ENCODE data around the gene MTCL3.

Gene MTCL3

GRCh38 chr6:127458817-127459216, 60.3 kb downstream of the MTCL3 start:
- DNase-seq: no peak
- no CpG with 5 or more reads among the region's 4 CpGs for WGBS (ENCODE audit: insufficient coverage, low lambda C conversion rate)
- H3K36me3 ChIP-seq (ENCODE audit: control insufficient read depth, insufficient read depth, low read length): no peaks in the 10 kb centered on the region
- peak overlapping the region; percentile 37 for H3K4me3 ChIP-seq (ENCODE audit: low read length)
- H3K27ac ChIP-seq (ENCODE audit: low read length): peak overlapping the region; percentile 62
- no peaks in the 10 kb centered on the region for H3K27me3 ChIP-seq (ENCODE audit: control insufficient read depth, insufficient read depth, low read length)
- H3K9me3 ChIP-seq (ENCODE audit: control insufficient read depth, low read depth, low read length): no peaks in the 10 kb centered on the region
- H3K4me1 ChIP-seq (ENCODE audit: control insufficient read depth, insufficient read depth, low read length): no peaks in the 10 kb centered on the region

DNA sequence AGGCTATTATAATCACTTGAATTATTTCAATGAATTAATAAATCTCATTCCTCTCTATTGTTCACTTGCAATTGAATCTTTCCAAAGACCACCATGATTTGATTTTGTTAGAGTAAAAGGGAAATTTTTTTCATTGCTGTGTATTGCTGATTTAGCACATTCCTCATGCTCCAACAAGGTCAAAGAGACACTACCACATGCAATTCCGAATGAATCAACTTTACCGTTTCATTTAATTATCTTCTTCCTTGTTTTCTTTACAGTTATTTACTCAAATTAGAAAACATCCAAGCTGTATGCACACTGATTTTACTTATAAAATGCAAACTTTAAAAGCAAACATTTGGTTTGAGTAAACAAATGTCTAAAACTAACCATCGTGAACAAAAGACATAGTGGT, 60.9 kb downstream of the MTCL3 start:
- Histone ChIP-seq H3K36me3 (ENCODE audit: control insufficient read depth, insufficient read depth, low read length) (no peaks in the 10 kb centered on the region), H3K27me3 (ENCODE audit: control insufficient read depth, insufficient read depth, low read length) (no peaks in the 10 kb centered on the region), H3K4me1 (ENCODE audit: control insufficient read depth, insufficient read depth, low read length) (no peaks in the 10 kb centered on the region), H3K4me3 (ENCODE audit: low read length) (peak overlapping the region; percentile 16), H3K27ac (ENCODE audit: low read length) (no peak overlapping the region), H3K9me3 (ENCODE audit: control insufficient read depth, low read depth, low read length) (no peaks in the 10 kb centered on the region)
- 24% methylated on average over 2 of the region's 3 CpGs for WGBS (ENCODE audit: insufficient coverage, low lambda C conversion rate)
- DNase-seq: no peak

DNA sequence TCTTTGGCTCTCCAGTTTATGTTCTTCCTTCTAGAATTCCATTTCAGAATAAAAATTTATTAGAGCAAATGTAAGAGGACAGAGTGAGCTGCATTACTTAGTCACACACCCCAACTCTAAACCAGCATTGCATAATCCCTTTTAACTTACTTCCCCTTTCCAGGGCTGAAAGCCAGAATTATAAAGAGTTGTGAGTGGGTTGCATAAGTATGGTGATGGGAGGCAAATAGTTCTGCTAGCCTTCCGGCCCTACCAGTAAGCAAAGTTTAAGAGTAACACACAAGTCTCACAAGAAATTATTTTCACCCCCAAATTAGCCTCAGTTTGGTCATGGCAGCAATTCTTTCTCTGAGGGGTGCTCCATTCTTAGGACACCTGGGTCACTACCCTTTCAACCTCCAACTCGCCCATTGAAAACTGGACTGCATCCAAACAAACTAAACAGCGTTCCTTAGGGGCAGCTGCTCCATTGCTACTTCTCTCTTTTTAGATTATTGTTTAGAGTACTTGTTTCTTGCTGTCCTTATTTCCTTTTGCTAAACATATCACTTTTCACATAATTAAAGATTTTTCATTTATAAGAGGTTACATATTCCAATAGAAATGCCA, 61.6 kb downstream of the MTCL3 start:
- Histone ChIP-seq H3K4me3 (ENCODE audit: low read length) (no peak overlapping the region), H3K27ac (ENCODE audit: low read length) (no peak overlapping the region), H3K27me3 (ENCODE audit: control insufficient read depth, insufficient read depth, low read length) (no peaks in the 10 kb centered on the region), H3K36me3 (ENCODE audit: control insufficient read depth, insufficient read depth, low read length) (no peaks in the 10 kb centered on the region), H3K4me1 (ENCODE audit: control insufficient read depth, insufficient read depth, low read length) (no peaks in the 10 kb centered on the region), H3K9me3 (ENCODE audit: control insufficient read depth, low read depth, low read length) (no peaks in the 10 kb centered on the region)
- no peak for DNase-seq
- WGBS (ENCODE audit: insufficient coverage, low lambda C conversion rate): no CpG with 5 or more reads among the region's 3 CpGs

DNA sequence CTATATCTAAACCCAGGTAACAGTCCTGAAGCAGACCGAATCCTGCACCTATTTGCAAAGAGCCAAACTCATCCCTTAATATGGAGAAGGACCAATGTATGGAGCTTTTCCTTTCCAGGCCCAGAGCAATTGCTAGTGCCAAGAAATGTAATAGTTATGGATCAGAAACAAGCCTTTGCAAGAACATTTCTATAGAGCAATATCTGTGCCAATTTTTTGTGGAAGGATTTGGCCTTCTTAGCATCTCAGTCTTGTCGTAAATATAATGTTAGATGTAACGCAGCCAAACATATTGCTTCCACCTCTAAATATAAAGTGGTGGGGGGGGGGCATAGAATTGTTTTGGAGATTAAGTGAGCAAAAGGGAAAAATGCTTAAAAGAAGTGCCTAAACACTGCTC, 62.7 kb downstream of the MTCL3 start:
- WGBS (ENCODE audit: insufficient coverage, low lambda C conversion rate): 80% methylated on average over 2 of the region's 3 CpGs
- Histone ChIP-seq H3K36me3 (ENCODE audit: control insufficient read depth, insufficient read depth, low read length) (no peaks in the 10 kb centered on the region), H3K27me3 (ENCODE audit: control insufficient read depth, insufficient read depth, low read length) (no peaks in the 10 kb centered on the region), H3K27ac (ENCODE audit: low read length) (no peak overlapping the region), H3K4me3 (ENCODE audit: low read length) (no peak overlapping the region), H3K4me1 (ENCODE audit: control insufficient read depth, insufficient read depth, low read length) (no peaks in the 10 kb centered on the region), H3K9me3 (ENCODE audit: control insufficient read depth, low read depth, low read length) (no peaks in the 10 kb centered on the region)
- DNase-seq: no peak

DNA sequence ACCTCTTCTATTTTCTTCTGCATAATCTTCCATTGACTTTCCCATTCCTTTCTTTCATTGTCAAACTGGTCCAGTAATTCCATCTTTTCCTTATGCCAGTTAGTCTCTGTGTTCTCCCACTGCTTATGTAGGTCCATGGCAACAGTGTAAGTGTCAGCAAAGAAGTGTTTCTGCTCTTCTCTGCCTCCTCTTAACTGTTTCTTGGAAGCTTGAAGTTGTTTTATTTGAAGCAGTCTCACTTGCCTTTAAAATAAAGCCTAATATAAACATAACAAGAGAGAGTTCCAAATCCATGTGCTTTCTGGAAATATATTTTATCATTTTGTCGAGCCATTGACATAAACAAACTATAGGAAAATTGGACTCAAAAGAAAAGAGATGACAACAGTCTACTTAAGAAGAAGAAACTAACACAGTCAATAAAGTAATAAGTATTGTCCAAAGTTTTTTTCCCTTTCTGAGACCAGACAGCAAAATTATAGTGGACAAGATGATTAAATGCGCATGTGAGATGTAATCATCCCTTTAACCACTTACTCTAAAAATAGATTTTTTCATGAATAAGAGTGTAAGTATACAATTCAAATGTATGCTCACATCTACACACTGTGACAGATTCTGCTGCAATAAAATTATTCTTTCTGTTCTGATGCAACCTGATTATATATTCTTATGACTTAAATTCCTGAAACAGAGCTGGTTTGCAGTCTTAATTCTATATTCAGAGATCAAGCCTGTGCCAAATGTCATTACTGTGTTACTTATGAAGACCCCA, 65.1 kb downstream of the MTCL3 start:
- H3K27ac ChIP-seq (ENCODE audit: low read length): no peak overlapping the region
- DNase-seq: peak in 1 of 2 donors; percentile 11
- H3K4me3 ChIP-seq (ENCODE audit: low read length): no peak overlapping the region
- H3K9me3 ChIP-seq (ENCODE audit: control insufficient read depth, low read depth, low read length): no peaks in the 10 kb centered on the region
- H3K27me3 ChIP-seq (ENCODE audit: control insufficient read depth, insufficient read depth, low read length): no peaks in the 10 kb centered on the region
- H3K4me1 ChIP-seq (ENCODE audit: control insufficient read depth, insufficient read depth, low read length): no peaks in the 10 kb centered on the region
- H3K36me3 ChIP-seq (ENCODE audit: control insufficient read depth, insufficient read depth, low read length): no peaks in the 10 kb centered on the region
- WGBS (ENCODE audit: insufficient coverage, low lambda C conversion rate): 71% methylated on average over 1 of the region's 2 CpGs

- Histone ChIP-seq H3K36me3 (ENCODE audit: control insufficient read depth, insufficient read depth, low read length) (no peaks in the 10 kb centered on the region), H3K27me3 (ENCODE audit: control insufficient read depth, insufficient read depth, low read length) (no peaks in the 10 kb centered on the region), H3K4me1 (ENCODE audit: control insufficient read depth, insufficient read depth, low read length) (no peaks in the 10 kb centered on the region), H3K4me3 (ENCODE audit: low read length) (no peak overlapping the region), H3K27ac (ENCODE audit: low read length) (no peak overlapping the region), H3K9me3 (ENCODE audit: control insufficient read depth, low read depth, low read length) (no peaks in the 10 kb centered on the region)
- no peak for DNase-seq
Observed at GRCh38 chr6:127452803-127453202, 66.3 kb downstream of the MTCL3 start.

- Histone ChIP-seq H3K4me1 (ENCODE audit: control insufficient read depth, insufficient read depth, low read length) (no peaks in the 10 kb centered on the region), H3K4me3 (ENCODE audit: low read length) (no peak overlapping the region), H3K36me3 (ENCODE audit: control insufficient read depth, insufficient read depth, low read length) (no peaks in the 10 kb centered on the region), H3K27ac (ENCODE audit: low read length) (no peak overlapping the region), H3K9me3 (ENCODE audit: control insufficient read depth, low read depth, low read length) (no peaks in the 10 kb centered on the region), H3K27me3 (ENCODE audit: control insufficient read depth, insufficient read depth, low read length) (no peaks in the 10 kb centered on the region)
- WGBS (ENCODE audit: insufficient coverage, low lambda C conversion rate): no CpG with 5 or more reads among the region's 3 CpGs
- no peak for DNase-seq
Observed at GRCh38 chr6:127451388-127451787, 67.7 kb downstream of the MTCL3 start.

- H3K4me3 ChIP-seq (ENCODE audit: low read length): no peak overlapping the region
- no peak overlapping the region for H3K27ac ChIP-seq (ENCODE audit: low read length)
- no peaks in the 10 kb centered on the region for H3K36me3 ChIP-seq (ENCODE audit: control insufficient read depth, insufficient read depth, low read length)
- H3K4me1 ChIP-seq (ENCODE audit: control insufficient read depth, insufficient read depth, low read length): no peaks in the 10 kb centered on the region
- H3K27me3 ChIP-seq (ENCODE audit: control insufficient read depth, insufficient read depth, low read length): no peaks in the 10 kb centered on the region
- DNase-seq: no peak
- no peaks in the 10 kb centered on the region for H3K9me3 ChIP-seq (ENCODE audit: control insufficient read depth, low read depth, low read length)
Observed at GRCh38 chr6:127447780-127448179, 71.4 kb downstream of the MTCL3 start.

- WGBS (ENCODE audit: insufficient coverage, low lambda C conversion rate): 88% methylated on average over 1 of the region's 7 CpGs
- DNase-seq: no peak
- Histone ChIP-seq H3K27ac (ENCODE audit: low read length) (no peak overlapping the region), H3K4me1 (ENCODE audit: control insufficient read depth, insufficient read depth, low read length) (no peaks in the 10 kb centered on the region), H3K4me3 (ENCODE audit: low read length) (no peak overlapping the region), H3K36me3 (ENCODE audit: control insufficient read depth, insufficient read depth, low read length) (no peaks in the 10 kb centered on the region), H3K27me3 (ENCODE audit: control insufficient read depth, insufficient read depth, low read length) (no peaks in the 10 kb centered on the region), H3K9me3 (ENCODE audit: control insufficient read depth, low read depth, low read length) (no peaks in the 10 kb centered on the region)
Observed at GRCh38 chr6:127446356-127446755, 72.8 kb downstream of the MTCL3 start.

DNA sequence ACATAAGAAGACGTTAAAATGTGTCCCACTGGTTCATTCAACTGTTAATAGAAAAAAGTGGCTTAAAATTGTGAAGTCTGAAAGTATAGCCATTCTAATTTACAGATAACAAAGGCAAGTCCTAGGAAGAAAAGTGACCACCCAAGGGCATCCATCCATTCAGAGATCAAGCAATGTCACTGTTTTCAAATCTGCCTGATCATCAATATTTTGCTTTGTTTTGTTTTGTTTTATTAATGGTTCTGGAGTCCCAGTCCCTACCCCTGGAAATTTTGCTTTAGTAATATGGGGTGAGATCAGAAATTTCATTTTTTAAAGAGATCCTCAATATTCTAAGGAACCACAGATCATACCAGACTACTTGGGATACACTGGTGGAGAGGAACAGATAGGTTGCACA, 77.3 kb downstream of the MTCL3 start:
- no peak for DNase-seq
- WGBS (ENCODE audit: insufficient coverage, low lambda C conversion rate): no CpG with 5 or more reads among the region's 1 CpG
- H3K36me3 ChIP-seq (ENCODE audit: control insufficient read depth, insufficient read depth, low read length): no peaks in the 10 kb centered on the region
- no peak overlapping the region for H3K4me3 ChIP-seq (ENCODE audit: low read length)
- no peaks in the 10 kb centered on the region for H3K4me1 ChIP-seq (ENCODE audit: control insufficient read depth, insufficient read depth, low read length)
- H3K27me3 ChIP-seq (ENCODE audit: control insufficient read depth, insufficient read depth, low read length): no peaks in the 10 kb centered on the region
- H3K9me3 ChIP-seq (ENCODE audit: control insufficient read depth, low read depth, low read length): no peaks in the 10 kb centered on the region
- H3K27ac ChIP-seq (ENCODE audit: low read length): no peak overlapping the region

- no peaks in the 10 kb centered on the region for H3K27me3 ChIP-seq (ENCODE audit: control insufficient read depth, insufficient read depth, low read length)
- no peaks in the 10 kb centered on the region for H3K36me3 ChIP-seq (ENCODE audit: control insufficient read depth, insufficient read depth, low read length)
- H3K4me3 ChIP-seq (ENCODE audit: low read length): no peak overlapping the region
- H3K9me3 ChIP-seq (ENCODE audit: control insufficient read depth, low read depth, low read length): no peaks in the 10 kb centered on the region
- DNase-seq: no peak
- WGBS (ENCODE audit: insufficient coverage, low lambda C conversion rate): no CpG with 5 or more reads among the region's 2 CpGs
- no peak overlapping the region for H3K27ac ChIP-seq (ENCODE audit: low read length)
- no peaks in the 10 kb centered on the region for H3K4me1 ChIP-seq (ENCODE audit: control insufficient read depth, insufficient read depth, low read length)
Observed at GRCh38 chr6:127439718-127440117, 79.4 kb downstream of the MTCL3 start.

Measured in large intestine (tissue), 3 donors.